Activated naive CD8-positive, alpha-beta T cell treated with anti-CD3 and anti-CD28 coated beads, Interleukin-2, amount 10 ng/mL, durations not matched to agents 7 days and 5 days (primary cell): ENCODE data around the gene NAAA. TPM values are rescaled to one million over a fixed set of nuclear protein-coding genes. Genes with fewer than 3 reads are reported as not detected.
"Not testable (repeated sequence)": the region's sequence is repeated elsewhere in the genome, so short reads cannot be mapped to it uniquely, and the experiment has no call there.

Source experiments
- ATAC-seq: fragments of 150-1000 bp; cut with Tn5 transposase; one replicate; pipeline ENCODE4 v1.10.0; 2021; ENCODE audit warnings: low read depth, moderate library complexity
- POLR2A ChIA-PET: fragments of 350-600 bp; sonication (Branson Sonifier 250); formaldehyde crosslinking; loops from one replicate; lab custom pipeline; 2021; ENCODE audit warnings: antibody characterized with exemption; lab: Charles Lee
- DNase-seq: peaks from one replicate; pipeline ENCODE4 v3.0.0; 2021
- H3K27ac Mint-ChIP-seq: one replicate; pipeline ENCODE4 v1.8.0; 2022; ENCODE audit warnings: mild to moderate bottlenecking, mixed read lengths
- H3K27me3 Mint-ChIP-seq: one replicate; pipeline ENCODE4 v1.8.0; 2022; ENCODE audit warnings: mild to moderate bottlenecking, moderate library complexity, mixed read lengths
- H3K36me3 Mint-ChIP-seq: one replicate; pipeline ENCODE4 v1.8.0; 2021; ENCODE audit warnings: mild to moderate bottlenecking, mixed read lengths
- H3K4me1 Mint-ChIP-seq: one replicate; pipeline ENCODE4 v1.8.0; 2021; ENCODE audit warnings: mixed read lengths
- H3K4me3 Mint-ChIP-seq: one replicate; pipeline ENCODE4 v1.8.0; 2022; ENCODE audit warnings: mild to moderate bottlenecking, moderate library complexity, mixed read lengths
- H3K9me3 Mint-ChIP-seq: one replicate; pipeline ENCODE4 v1.8.0; 2021; ENCODE audit warnings: mixed read lengths
- total RNA-seq, 2 experiments: library from RNA; stranded (reverse); gene quantifications; one replicate each; pipeline ENCODE4 v1.2.3, GENCODE V29; 2021

NAAA gene
- 10 to 100 TPM; 48.3 to 50.5 TPM for total RNA-seq

DNA sequence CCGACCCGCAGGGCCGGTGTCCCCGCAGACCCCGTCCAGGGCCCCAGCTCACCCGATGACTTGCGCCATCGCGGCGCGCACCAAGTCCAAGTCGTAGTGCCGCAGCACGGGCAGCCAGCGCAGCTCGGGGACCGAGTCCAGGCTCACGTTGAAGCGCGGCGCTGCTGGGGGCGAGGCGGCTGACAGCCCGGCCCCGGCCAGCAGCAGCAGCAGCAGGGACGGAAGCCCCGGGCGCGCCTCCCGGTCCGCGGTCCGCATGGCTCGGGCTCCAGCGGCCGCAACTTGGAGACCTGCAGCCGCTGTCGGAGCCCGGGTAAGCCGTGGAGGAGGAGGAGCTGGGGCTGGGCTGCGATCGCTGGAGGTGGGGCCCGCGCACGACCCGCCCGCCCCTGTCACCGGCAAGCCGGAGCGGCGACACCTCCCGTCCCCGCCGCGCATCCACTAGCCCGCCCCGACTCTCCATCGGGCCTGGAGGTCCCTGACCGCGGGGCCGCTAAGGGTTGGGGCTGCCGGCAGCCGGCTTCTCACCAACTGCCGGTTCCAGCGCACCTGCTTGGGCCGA lies at the start of gene NAAA:
TSS of gene NAAA (minus strand) at position 322 of the 562 bp plus-strand sequence. CDS start at position 258, 64 bp downstream.
- DNase-seq (peak; percentile 88), ATAC-seq (peak; percentile 83)
- Mint-ChIP-seq H3K27me3 (no peaks in the 10 kb centered on the region), H3K36me3 (peaks cover 8% of the 10 kb centered on the region), H3K4me1 (peaks cover 13% of the 10 kb centered on the region), H3K9me3 (no peaks in the 10 kb centered on the region), H3K27ac (peak within 1 kb of the TSS; percentile 97), H3K4me3 (peak within 1 kb of the TSS; percentile 97)
- POLR2A ChIA-PET: interaction anchor here (0.6 to 2.3 kb wide), 14 partner anchors 9 to 427 kb away, joined by 3 to 17 read pairs (median 6); partner anchors contain the start of genes G3BP2, NUP54, RCHY1 and SDAD1

DNA sequence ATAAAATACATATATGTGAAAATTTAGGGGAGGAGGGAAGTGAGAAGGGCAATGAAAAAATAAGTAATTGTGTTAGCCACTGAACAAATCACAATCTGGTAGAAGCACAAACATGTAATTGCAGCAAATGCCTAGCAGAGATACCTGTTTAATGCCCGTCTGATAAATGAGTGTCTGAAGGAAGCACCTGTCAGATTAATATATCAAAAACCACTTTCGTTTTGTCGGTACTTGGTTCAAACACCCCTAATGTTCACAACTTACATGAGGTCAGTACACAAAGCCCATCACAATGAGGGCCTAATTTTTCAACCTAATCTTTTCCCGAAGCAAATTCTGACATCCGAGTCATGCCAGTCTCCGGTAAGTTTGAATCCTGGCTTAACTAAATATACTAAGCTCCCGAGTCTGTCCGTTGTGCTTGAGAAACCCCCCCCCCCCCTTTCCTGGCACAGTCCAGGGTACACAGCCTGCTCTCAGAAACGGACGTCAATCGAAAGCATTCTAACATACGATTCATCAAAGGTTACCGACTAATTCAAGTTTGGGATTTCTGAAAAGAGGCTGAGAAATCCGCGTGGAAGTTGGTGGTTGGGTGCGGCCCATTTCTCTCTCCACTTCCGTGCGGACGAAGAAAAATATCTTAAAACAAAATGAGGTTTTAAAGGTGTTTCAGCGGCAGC lies 49.2 kb upstream of the NAAA start:
- Mint-ChIP-seq H3K4me3 (peak overlapping the region; percentile 88), H3K4me1 (peaks cover 25% of the 10 kb centered on the region), H3K36me3 (peaks cover 17% of the 10 kb centered on the region), H3K27ac (peak overlapping the region; percentile 84), H3K9me3 (no peaks in the 10 kb centered on the region), H3K27me3 (peaks cover 3% of the 10 kb centered on the region)
- POLR2A ChIA-PET: interaction anchor here (1.1 to 1.8 kb wide), 2 partner anchors 50 to 158 kb away, joined by 5 to 17 read pairs; partner anchors contain the start of genes NAAA and NUP54
- DNase-seq (no peak), ATAC-seq (no peak)

DNA sequence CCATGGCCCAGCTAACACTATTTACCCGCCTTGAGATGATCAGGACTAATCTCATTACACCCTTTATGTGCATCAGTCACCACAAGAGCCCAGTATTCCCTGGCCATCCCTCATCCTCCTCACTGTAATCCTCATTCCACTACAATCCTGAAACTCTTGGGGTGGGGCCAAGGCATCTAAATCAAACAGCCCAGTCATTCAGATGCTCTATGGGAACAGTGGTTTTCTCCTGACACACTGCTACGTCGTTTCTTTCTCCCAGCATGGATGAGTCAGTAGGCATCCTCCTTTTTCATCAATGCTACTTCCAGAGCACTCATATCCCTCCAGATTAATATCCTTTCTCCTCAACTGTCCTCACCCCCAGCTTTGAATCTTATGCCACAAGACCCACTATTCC lies 44.3 kb upstream of the NAAA start:
- Mint-ChIP-seq H3K27ac (no peak overlapping the region), H3K27me3 (no peaks in the 10 kb centered on the region), H3K4me3 (no peak overlapping the region), H3K4me1 (peaks cover 27% of the 10 kb centered on the region), H3K9me3 (peaks cover 1% of the 10 kb centered on the region), H3K36me3 (peaks cover 35% of the 10 kb centered on the region)
- no peak for ATAC-seq
- POLR2A ChIA-PET: no interaction called here
- no peak for DNase-seq

DNA sequence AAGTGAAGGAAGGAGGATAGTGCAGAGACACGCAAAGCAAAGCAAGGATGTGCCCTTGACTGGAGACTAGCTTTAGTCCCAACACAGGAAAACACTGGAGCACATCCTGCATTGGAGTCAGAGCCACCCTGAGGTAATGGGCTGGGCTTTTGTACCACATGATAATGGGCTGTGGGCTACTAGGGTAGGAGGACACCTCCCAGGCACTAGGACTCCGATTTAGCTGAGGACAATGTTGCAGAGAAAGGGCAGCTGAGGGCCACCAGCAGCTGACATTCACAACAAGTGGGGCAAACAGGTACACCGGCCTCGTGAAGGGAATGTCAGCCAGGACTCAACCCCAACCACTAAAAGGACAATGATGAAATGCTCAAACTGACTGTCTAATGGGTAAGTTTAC lies 39.8 kb upstream of the NAAA start:
- H3K4me1 Mint-ChIP-seq: peaks cover 2% of the 10 kb centered on the region
- POLR2A ChIA-PET: no interaction called here
- H3K9me3 Mint-ChIP-seq: peaks cover 1% of the 10 kb centered on the region
- H3K27ac Mint-ChIP-seq: no peak overlapping the region
- ATAC-seq (no peak), DNase-seq (no peak)
- no peaks in the 10 kb centered on the region for H3K27me3 Mint-ChIP-seq
- peaks cover 36% of the 10 kb centered on the region for H3K36me3 Mint-ChIP-seq
- no peak overlapping the region for H3K4me3 Mint-ChIP-seq

DNA sequence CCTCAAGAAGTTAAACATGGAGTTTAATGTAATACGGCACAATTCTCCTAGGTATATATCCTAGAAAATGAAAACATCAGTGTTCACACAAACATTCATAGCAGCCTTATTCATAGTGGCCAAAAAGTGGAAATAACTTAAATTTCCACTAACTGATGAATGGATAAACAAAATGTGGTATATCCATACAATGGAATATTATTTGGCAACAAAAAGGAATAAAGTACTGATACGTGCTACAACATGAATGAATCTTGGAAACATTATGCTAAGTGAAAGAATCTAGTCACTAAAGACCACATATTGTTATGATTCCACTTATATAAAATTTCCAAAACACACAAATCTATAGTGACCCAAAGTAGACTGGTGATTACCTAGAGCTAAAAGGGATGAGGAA lies 35.4 kb upstream of the NAAA start:
- no peak overlapping the region for H3K27ac Mint-ChIP-seq
- no peaks in the 10 kb centered on the region for H3K9me3 Mint-ChIP-seq
- no peak for ATAC-seq
- POLR2A ChIA-PET: no interaction called here
- DNase-seq: no peak
- H3K4me1 Mint-ChIP-seq: peaks cover 2% of the 10 kb centered on the region
- no peak overlapping the region for H3K4me3 Mint-ChIP-seq
- H3K27me3 Mint-ChIP-seq: no peaks in the 10 kb centered on the region
- H3K36me3 Mint-ChIP-seq: peaks cover 42% of the 10 kb centered on the region

DNA sequence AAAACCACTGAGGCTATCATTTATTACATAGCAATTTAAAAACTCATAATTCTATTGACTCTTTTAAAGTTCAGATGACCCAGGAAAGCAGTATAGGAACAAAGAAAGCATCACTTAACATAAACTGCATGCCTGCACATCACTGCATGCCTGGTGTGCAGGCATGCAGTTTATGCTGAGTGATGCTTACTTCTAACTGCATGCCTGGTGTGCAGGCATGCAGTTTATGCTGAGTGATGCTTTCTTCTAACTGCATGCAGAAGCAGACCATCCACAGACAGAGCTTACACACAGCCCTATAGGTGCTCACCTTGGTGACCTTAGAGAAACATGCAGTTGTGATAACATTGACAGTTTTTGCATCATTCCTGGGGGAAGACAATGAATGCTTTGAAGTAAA lies 33.0 kb upstream of the NAAA start:
- no peaks in the 10 kb centered on the region for H3K4me1 Mint-ChIP-seq
- DNase-seq (no peak), ATAC-seq (no peak)
- H3K9me3 Mint-ChIP-seq: no peaks in the 10 kb centered on the region
- no peak overlapping the region for H3K27ac Mint-ChIP-seq
- H3K27me3 Mint-ChIP-seq: no peaks in the 10 kb centered on the region
- peaks cover 43% of the 10 kb centered on the region for H3K36me3 Mint-ChIP-seq
- POLR2A ChIA-PET: no interaction called here
- no peak overlapping the region for H3K4me3 Mint-ChIP-seq

DNA sequence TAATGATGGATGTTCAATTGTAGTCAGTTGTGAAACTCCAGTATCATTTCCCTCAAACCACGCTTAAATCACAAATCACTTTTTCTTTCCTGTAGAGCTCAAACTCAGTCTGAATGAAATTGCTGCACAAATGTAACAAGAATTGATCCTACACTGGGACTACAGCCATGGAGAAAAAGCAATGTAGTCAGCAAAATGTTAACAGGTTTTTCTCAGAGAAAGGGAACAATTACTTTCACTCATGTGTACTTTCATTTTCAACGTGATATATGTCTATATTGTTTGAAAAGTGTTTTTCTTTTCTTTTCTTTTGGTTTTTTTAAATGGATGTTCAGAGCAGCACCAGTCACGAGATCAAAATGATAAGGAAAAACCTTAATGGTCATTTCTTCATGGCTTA lies 27.3 kb upstream of the NAAA start:
- Mint-ChIP-seq H3K9me3 (peaks cover 2% of the 10 kb centered on the region), H3K4me3 (no peak overlapping the region), H3K27me3 (no peaks in the 10 kb centered on the region), H3K4me1 (peaks cover 6% of the 10 kb centered on the region), H3K27ac (no peak overlapping the region), H3K36me3 (peaks cover 66% of the 10 kb centered on the region)
- DNase-seq (no peak), ATAC-seq (no peak)
- POLR2A ChIA-PET: interaction anchor here (1.4 kb wide), 1 partner anchor 27 kb away, joined by 3 read pairs; no protein-coding TSS in a partner anchor

DNA sequence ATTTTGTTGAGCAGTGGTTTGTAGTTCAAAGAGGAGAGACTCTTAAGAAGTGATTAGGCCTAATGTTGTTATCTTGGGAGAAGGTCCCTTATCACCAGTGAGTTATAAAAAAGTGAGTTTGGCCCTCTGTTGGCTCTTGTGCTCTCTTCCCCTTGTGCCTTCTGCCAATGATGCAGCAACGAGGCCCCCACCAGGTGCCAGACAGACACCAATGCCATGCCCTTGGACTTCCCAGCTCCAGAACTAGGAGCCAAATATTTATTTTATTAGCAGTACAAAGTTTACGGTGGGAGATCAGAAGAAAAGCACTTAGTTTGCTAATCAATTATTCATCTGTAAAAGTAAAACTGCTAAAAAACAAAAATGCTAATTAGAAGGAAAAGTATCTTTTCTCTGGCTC lies 22.7 kb upstream of the NAAA start:
- H3K36me3 Mint-ChIP-seq: peaks cover 79% of the 10 kb centered on the region
- POLR2A ChIA-PET: no interaction called here
- H3K9me3 Mint-ChIP-seq: peaks cover 3% of the 10 kb centered on the region
- no peak for DNase-seq
- H3K4me3 Mint-ChIP-seq: no peak overlapping the region
- no peak for ATAC-seq
- no peak overlapping the region for H3K27ac Mint-ChIP-seq
- no peaks in the 10 kb centered on the region for H3K27me3 Mint-ChIP-seq
- peaks cover 6% of the 10 kb centered on the region for H3K4me1 Mint-ChIP-seq

DNA sequence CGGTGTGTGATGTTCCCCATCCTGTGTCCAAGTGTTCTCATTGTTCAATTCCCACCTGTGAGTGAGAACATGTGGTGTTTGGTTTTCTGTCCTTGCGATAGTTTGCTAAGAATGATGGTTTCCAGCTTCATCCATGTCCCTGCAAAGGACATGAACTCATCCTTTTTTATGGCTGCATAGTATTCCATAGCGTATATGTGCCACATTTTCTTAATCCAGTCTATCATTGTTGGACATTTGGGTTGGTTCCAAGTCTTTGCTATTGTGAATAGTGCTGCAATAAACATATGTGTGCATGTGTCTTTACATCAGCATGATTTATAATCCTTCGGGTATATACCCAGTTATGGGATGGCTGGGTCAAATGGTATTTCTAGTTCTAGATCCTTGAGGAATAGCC lies 21.3 kb upstream of the NAAA start:
- H3K27ac Mint-ChIP-seq, H3K9me3 Mint-ChIP-seq, H3K27me3 Mint-ChIP-seq, DNase-seq, H3K4me3 Mint-ChIP-seq, H3K4me1 Mint-ChIP-seq, ATAC-seq: not testable (repeated sequence)
- H3K36me3 Mint-ChIP-seq: peaks cover 75% of the 10 kb centered on the region
- POLR2A ChIA-PET: interaction anchor here (0.6 kb wide), 1 partner anchor 22 kb away, joined by 4 read pairs; no protein-coding TSS in a partner anchor

DNA sequence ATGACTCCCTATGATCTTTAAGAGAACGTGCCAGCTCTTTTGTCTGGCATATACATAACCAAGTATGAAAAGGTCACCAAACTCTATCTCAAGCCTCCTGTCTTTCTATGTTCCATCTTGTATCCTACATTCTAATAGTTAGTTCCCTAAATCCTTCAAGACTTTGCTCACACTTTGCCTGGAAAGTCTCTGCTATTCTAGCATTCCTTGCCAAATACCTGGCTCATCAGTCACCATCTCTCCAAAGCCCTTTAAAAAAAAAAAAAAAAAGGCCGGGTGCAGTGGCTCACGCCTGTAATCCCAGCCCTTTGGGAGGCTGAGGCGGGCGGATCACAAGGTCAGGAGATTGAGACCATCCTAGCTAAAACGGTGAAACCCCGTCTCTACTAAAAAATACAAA lies 17.7 kb upstream of the NAAA start:
- H3K4me3 Mint-ChIP-seq, H3K27ac Mint-ChIP-seq, POLR2A ChIA-PET, ATAC-seq, H3K4me1 Mint-ChIP-seq, H3K9me3 Mint-ChIP-seq, DNase-seq, H3K27me3 Mint-ChIP-seq: not testable (repeated sequence)
- peaks cover 61% of the 10 kb centered on the region for H3K36me3 Mint-ChIP-seq

DNA sequence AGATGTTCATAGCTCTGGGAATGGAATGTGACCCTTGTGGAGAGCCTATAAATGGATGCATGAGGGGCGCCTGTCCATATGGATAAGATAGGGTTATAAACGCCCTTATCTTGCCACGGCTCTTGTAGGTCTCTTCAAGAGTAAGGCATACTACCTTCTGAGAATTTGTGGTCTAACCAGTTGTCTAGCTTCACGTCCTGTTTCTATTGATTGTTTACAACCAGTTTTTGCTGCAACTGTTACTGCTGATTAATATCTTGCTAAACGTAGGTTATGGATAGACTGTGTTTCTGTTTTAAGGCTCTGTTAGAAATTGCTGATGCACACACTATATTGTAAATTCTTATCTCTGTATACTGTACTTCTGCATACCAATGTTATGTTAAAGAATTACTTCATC lies 14.0 kb upstream of the NAAA start:
- H3K27me3 Mint-ChIP-seq, H3K9me3 Mint-ChIP-seq, DNase-seq, H3K27ac Mint-ChIP-seq, H3K4me3 Mint-ChIP-seq, POLR2A ChIA-PET, ATAC-seq, H3K4me1 Mint-ChIP-seq: not testable (repeated sequence)
- H3K36me3 Mint-ChIP-seq: peaks cover 43% of the 10 kb centered on the region

DNA sequence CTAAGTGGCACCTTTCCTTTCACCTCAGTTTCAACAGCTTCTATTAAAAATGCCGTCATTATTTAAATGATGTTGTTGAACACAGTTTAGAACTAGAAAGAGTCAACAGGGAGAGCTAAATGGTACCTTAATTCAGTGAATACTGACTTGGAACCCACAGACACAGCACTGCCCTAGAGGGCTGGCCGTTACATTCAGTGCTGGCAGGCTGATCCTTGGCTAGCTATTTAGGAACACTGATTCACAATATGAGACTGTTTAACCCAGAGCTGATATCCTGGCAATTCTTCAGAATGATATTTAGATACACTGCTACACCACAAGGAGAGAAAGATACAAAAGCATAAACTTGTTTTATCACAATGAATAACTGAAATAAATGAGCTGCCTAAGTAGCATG lies 12.7 kb upstream of the NAAA start:
- no peak overlapping the region for H3K4me3 Mint-ChIP-seq
- H3K9me3 Mint-ChIP-seq: no peaks in the 10 kb centered on the region
- no peak for DNase-seq
- no peak for ATAC-seq
- H3K27me3 Mint-ChIP-seq: no peaks in the 10 kb centered on the region
- H3K36me3 Mint-ChIP-seq: peaks cover 41% of the 10 kb centered on the region
- peaks cover 4% of the 10 kb centered on the region for H3K4me1 Mint-ChIP-seq
- POLR2A ChIA-PET: interaction anchor here (2.9 kb wide), 1 partner anchor 13 kb away, joined by 8 read pairs; the partner anchor contains the start of gene NAAA
- no peak overlapping the region for H3K27ac Mint-ChIP-seq

DNA sequence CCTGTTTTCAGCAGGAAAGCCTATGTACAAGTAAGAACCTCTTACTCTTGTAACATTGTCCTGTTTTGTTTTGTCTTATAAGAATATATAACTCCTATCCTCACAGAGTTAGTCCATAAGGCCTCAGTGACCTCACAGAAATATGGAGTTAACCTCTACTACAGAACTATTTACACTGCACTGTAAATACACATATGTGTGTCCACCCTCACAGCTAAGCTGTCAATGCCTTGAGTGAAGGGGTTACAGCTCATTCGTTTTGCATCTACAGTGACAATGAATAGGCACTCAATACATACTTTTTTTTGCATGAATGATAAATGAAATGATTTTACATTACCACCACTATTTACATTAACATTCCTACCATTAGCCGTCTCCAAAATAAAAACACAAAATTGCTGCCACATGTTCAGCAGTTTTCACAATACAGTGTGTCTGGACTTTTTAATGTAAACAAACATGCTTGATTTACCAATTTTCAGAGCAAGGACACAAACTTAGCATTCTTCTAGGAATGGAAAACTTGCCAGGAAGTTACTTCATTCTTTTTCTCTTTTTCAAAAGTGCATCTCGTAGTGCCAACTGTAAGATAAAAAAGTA lies 9.5 kb upstream of the NAAA start:
- peaks cover 29% of the 10 kb centered on the region for H3K36me3 Mint-ChIP-seq
- no peak overlapping the region for H3K4me3 Mint-ChIP-seq
- no peak overlapping the region for H3K27ac Mint-ChIP-seq
- H3K9me3 Mint-ChIP-seq: no peaks in the 10 kb centered on the region
- POLR2A ChIA-PET: interaction anchor here (0.6 kb wide), 1 partner anchor 9 kb away, joined by 3 read pairs; the partner anchor contains the start of gene NAAA
- peaks cover 4% of the 10 kb centered on the region for H3K4me1 Mint-ChIP-seq
- no peak for ATAC-seq
- no peaks in the 10 kb centered on the region for H3K27me3 Mint-ChIP-seq
- no peak for DNase-seq
